ENCODE data around the gene PLEKHA4.
A peak's percentile ranks its signal among the peaks of the same experiment; 100 is the strongest.
"Not testable (repeated sequence)": the region's sequence is repeated elsewhere in the genome, so short reads cannot be mapped to it uniquely, and the experiment has no call there.

PLEKHA4 gene

GRCh38 chr19:48862827-48863226, 5.6 kb downstream of the PLEKHA4 start:
- no peak for DNase-seq

GRCh38 chr19:48861313-48861712, 7.1 kb downstream of the PLEKHA4 start:
- no peak for DNase-seq

- no peak for DNase-seq
Measured at GRCh38 chr19:48859711-48860572, 8.5 kb downstream of the PLEKHA4 start.

GRCh38 chr19:48858984-48859710, 9.3 kb downstream of the PLEKHA4 start:
- no peak for DNase-seq

- no peak for DNase-seq
Measured at GRCh38 chr19:48856921-48857320, 11.5 kb downstream of the PLEKHA4 start.

GRCh38 chr19:48854103-48854502, 14.3 kb downstream of the PLEKHA4 start:
- DNase-seq = no peak

GRCh38 chr19:48853483-48853882, 14.9 kb downstream of the PLEKHA4 start:
- no peak for DNase-seq

- DNase-seq = no peak
Measured at GRCh38 chr19:48852292-48852691, 16.1 kb downstream of the PLEKHA4 start.

GRCh38 chr19:48846659-48847058, 21.8 kb downstream of the PLEKHA4 start:
- DNase-seq = not testable (repeated sequence)

GRCh38 chr19:48845384-48845783, 23.0 kb downstream of the PLEKHA4 start:
- no peak for DNase-seq

- DNase-seq = peak in 1 of 2 experiments; percentile 61
Measured at GRCh38 chr19:48844472-48844871, 23.9 kb downstream of the PLEKHA4 start.

GRCh38 chr19:48842789-48843162, 25.6 kb downstream of the PLEKHA4 start:
- peak; percentile 26 to 76 for DNase-seq

GRCh38 chr19:48841571-48841970, 26.8 kb downstream of the PLEKHA4 start:
- DNase-seq = no peak

GRCh38 chr19:48841047-48841446, 27.4 kb downstream of the PLEKHA4 start:
- DNase-seq = no peak

GRCh38 chr19:48837687-48838086, 30.7 kb downstream of the PLEKHA4 start:
- DNase-seq = peak in 1 of 2 experiments; percentile 20

- peak; percentile 95 to 98 for DNase-seq
Measured at GRCh38 chr19:48837051-48837524, 31.3 kb downstream of the PLEKHA4 start.

- DNase-seq = peak in 1 of 2 experiments; percentile 66
Measured at GRCh38 chr19:48836089-48837017, 32.1 kb downstream of the PLEKHA4 start, which contains the start of gene HSD17B14. Gene HSD17B14, minus strand, starts transcription at chr19:48836491. Its CDS starts 80 bp downstream, at chr19:48836411.

- peak; percentile 90 to 95 for DNase-seq
Measured at GRCh38 chr19:48835734-48836088, 32.7 kb downstream of the PLEKHA4 start.

GRCh38 chr19:48833977-48834376, 34.4 kb downstream of the PLEKHA4 start:
- DNase-seq = no peak

GRCh38 chr19:48833049-48833448, 35.4 kb downstream of the PLEKHA4 start:
- DNase-seq = no peak

GRCh38 chr19:48830965-48831364, 37.5 kb downstream of the PLEKHA4 start:
- DNase-seq = no peak

- DNase-seq = no peak
Measured at GRCh38 chr19:48830088-48830487, 38.3 kb downstream of the PLEKHA4 start.

- DNase-seq = no peak
Measured at GRCh38 chr19:48826606-48827020, 41.8 kb downstream of the PLEKHA4 start.

Measured in NCI-H524 (cell line).